PC-3 (cell line): Measurements from ENCODE around the gene LBR. TPM values are rescaled to one million over a fixed set of nuclear protein-coding genes. Genes with fewer than 3 reads are reported as not detected.
A peak's percentile ranks its signal among the peaks of the same experiment; 100 is the strongest.

ENCODE experiments used
- ATAC-seq: fragments of 200-7000 bp; cut with Tn5 transposase; 2 replicates; pipeline ENCODE4 v1.9.1; 2020; ENCODE audit warnings: mild to moderate bottlenecking, moderate library complexity
- BruUV-seq: library from RNA; stranded (reverse); fragments of 400-500 nt; replicated peaks from 2 replicates; lab custom pipeline; 2021; lab: Mats Ljungman, UMichigan
- CTCF ChIA-PET: fragments of 300-600 bp; sonication (Branson Sonifier 250); formaldehyde crosslinking; loops from one replicate; lab custom pipeline; 2022; ENCODE audit warnings: antibody characterized with exemption; lab: Charles Lee
- POLR2A ChIA-PET: fragments of 300-600 bp; sonication (Branson Sonifier 250); formaldehyde crosslinking; loops from one replicate; lab custom pipeline; 2022; ENCODE audit warnings: antibody characterized with exemption; ENCODE audit not compliant: unreplicated experiment; lab: Charles Lee
- DNase-seq: peaks from one replicate; pipeline ENCODE4 v3.0.0-alpha.2; 2015
- H2AFZ ChIP-seq: fragments of 300-600 bp; sonication (generic); 2 replicates; pipeline ENCODE4 v1.6.0; 2016; ENCODE audit warnings: antibody characterized with exemption, low read length
- H3F3A ChIP-seq: fragments of 300-600 bp; sonication (generic); one replicate; pipeline ENCODE4 v1.6.0; 2017; ENCODE audit warnings: antibody characterized with exemption, low read length, control low read depth, mild to moderate bottlenecking; ENCODE audit not compliant: unreplicated experiment
- H3K27ac ChIP-seq: fragments of 300-600 bp; sonication (generic); 2 replicates; pipeline ENCODE4 v1.5.1; 2016; ENCODE audit warnings: mild to moderate bottlenecking, low read length
- H3K27me3 ChIP-seq: fragments of 300-600 bp; sonication (generic); 2 replicates; pipeline ENCODE4 v1.6.1; 2016; ENCODE audit warnings: low read length, mixed read lengths
- H3K36me3 ChIP-seq: fragments of 300-600 bp; sonication (generic); 2 replicates; pipeline ENCODE4 v1.6.1; 2016; ENCODE audit warnings: low read depth, mixed run types, low read length, mixed read lengths
- H3K4me1 ChIP-seq: fragments of 300-600 bp; sonication (generic); 2 replicates; pipeline ENCODE4 v1.5.1; 2016; ENCODE audit warnings: low read length; ENCODE audit not compliant: insufficient read depth
- H3K4me2 ChIP-seq: fragments of 300-600 bp; sonication (generic); 2 replicates; pipeline ENCODE4 v1.6.0; 2016; ENCODE audit warnings: low read length
- H3K4me3 ChIP-seq: fragments of 300-600 bp; sonication (generic); 2 replicates; pipeline ENCODE4 v1.5.1; 2016; ENCODE audit warnings: mild to moderate bottlenecking, low read length, mixed read lengths
- H3K79me2 ChIP-seq: fragments of 300-600 bp; sonication (generic); 2 replicates; pipeline ENCODE4 v1.6.1; 2017; ENCODE audit warnings: low read length, mixed read lengths
- H3K9ac ChIP-seq: fragments of 300-600 bp; sonication (generic); 2 replicates; pipeline ENCODE4 v1.6.0; 2016; ENCODE audit warnings: mild to moderate bottlenecking, low read length
- H3K9me2 ChIP-seq: fragments of 300-600 bp; sonication (generic); replicated peaks from 2 replicates; pipeline ENCODE4 v1.6.1; 2016; ENCODE audit warnings: mixed run types, low read length, mixed read lengths
- H3K9me3 ChIP-seq: fragments of 300-600 bp; sonication (generic); 2 replicates; pipeline ENCODE4 v1.6.1; 2016; ENCODE audit warnings: low read length, mixed read lengths
- H4K20me1 ChIP-seq: fragments of 300-600 bp; sonication (generic); 2 replicates; pipeline ENCODE4 v1.6.1; 2016; ENCODE audit warnings: low read length, mixed read lengths
- CTCF ChIP-seq: fragments of 300-600 bp; sonication (generic); conservative IDR thresholded peaks from 2 replicates; pipeline ENCODE4 v1.5.1; 2017; ENCODE audit warnings: antibody characterized with exemption, low read depth, mild to moderate bottlenecking, low read length
- EZH2 ChIP-seq: fragments of 300-600 bp; sonication (generic); IDR thresholded peaks from one replicate; pipeline ENCODE4 v1.6.1; 2017; ENCODE audit warnings: antibody characterized with exemption, mild to moderate bottlenecking, low read length; ENCODE audit not compliant: unreplicated experiment
- EZH2phosphoT487 ChIP-seq: fragments of 300-600 bp; sonication (generic); IDR thresholded peaks from 2 replicates; pipeline ENCODE4 v1.6.1; 2018; ENCODE audit warnings: mild to moderate bottlenecking, antibody characterized with exemption, low read length, borderline replicate concordance
- intact Hi-C: fragments of 100-400 bp; cut with micrococcal nuclease; formaldehyde crosslinking; loops from 2 replicates; pipeline ENCODE4 v1.9.0; 2023
- total RNA-seq: library from RNA; depleted of rRNA; stranded (reverse); fragments of >200 nt; gene quantifications from 2 replicates; pipeline ENCODE4 v1.2.3, GENCODE V29; 2014

Gene LBR
- total RNA-seq, 1 experiment from 2014 or later: 35.1 TPM

GRCh38 chr1:225451340-225451739, 23.5 kb upstream of the LBR start:
- H3K4me2 ChIP-seq: no peak overlapping the region
- ChIA-PET POLR2A (no interaction called here), CTCF (no interaction called here)
- no peaks in the 10 kb centered on the region for H3K27me3 ChIP-seq
- TF ChIP-seq EZH2phosphoT487 (no peak), EZH2 (no peak), CTCF (no peak)
- H3F3A ChIP-seq: peaks cover 4% of the 10 kb centered on the region
- DNase-seq (peak; percentile 48), ATAC-seq (no peak)
- H3K9ac ChIP-seq: no peak overlapping the region; the same call in 1 of the 2 replicates
- H3K4me1 ChIP-seq: peaks cover 60% of the 10 kb centered on the region
- no TSS peak for BruUV-seq
- no peak overlapping the region for H2AFZ ChIP-seq
- H3K36me3 ChIP-seq: no peaks in the 10 kb centered on the region
- no peaks in the 10 kb centered on the region for H4K20me1 ChIP-seq
- H3K27ac ChIP-seq: 0 out of 2 replicates have a peak overlapping the region, but pooled peaks have one; percentile 7
- no peak overlapping the region for H3K4me3 ChIP-seq
- intact Hi-C loops: no loop called here
- H3K9me3 ChIP-seq: no peaks in the 10 kb centered on the region
- H3K9me2 ChIP-seq: no peaks in the 10 kb centered on the region
- H3K79me2 ChIP-seq: no peaks in the 10 kb centered on the region

GRCh38 chr1:225450491-225451191, 22.8 kb upstream of the LBR start:
- no peak for ATAC-seq
- Histone ChIP-seq H3K9me2 (no peaks in the 10 kb centered on the region), H3K4me1 (peaks cover 66% of the 10 kb centered on the region), H3K27ac (0 out of 2 replicates have a peak overlapping the region, but pooled peaks have one; percentile 7), H3K9ac (no peak overlapping the region; the same call in 1 of the 2 replicates), H3F3A (peaks cover 4% of the 10 kb centered on the region), H2AFZ (no peak overlapping the region), H3K27me3 (no peaks in the 10 kb centered on the region), H3K4me3 (no peak overlapping the region), H4K20me1 (no peaks in the 10 kb centered on the region), H3K9me3 (no peaks in the 10 kb centered on the region), H3K36me3 (no peaks in the 10 kb centered on the region), H3K4me2 (no peak overlapping the region), H3K79me2 (no peaks in the 10 kb centered on the region)
- no TSS peak for BruUV-seq
- ChIA-PET CTCF (no interaction called here), POLR2A (no interaction called here)
- TF ChIP-seq CTCF (no peak), EZH2 (no peak), EZH2phosphoT487 (no peak)
- peak; percentile 57 for DNase-seq
- intact Hi-C loops: no loop called here

GRCh38 chr1:225449774-225450173, 21.9 kb upstream of the LBR start:
- CTCF ChIA-PET: no interaction called here
- intact Hi-C loops: no loop called here
- peak overlapping the region; percentile 43 for H3K27ac ChIP-seq

More at GRCh38 chr1:225449774-225450173, 21.9 kb upstream of the LBR start:
- Histone ChIP-seq H3K4me3 (no peak overlapping the region), H3K9me3 (no peaks in the 10 kb centered on the region), H3K79me2 (no peaks in the 10 kb centered on the region), H3K9me2 (no peaks in the 10 kb centered on the region), H3K36me3 (no peaks in the 10 kb centered on the region), H2AFZ (peak overlapping the region; percentile 44; the same call in 1 of the 2 replicates), H3K27me3 (no peaks in the 10 kb centered on the region), H3K9ac (no peak overlapping the region), H3F3A (peaks cover 4% of the 10 kb centered on the region), H4K20me1 (no peaks in the 10 kb centered on the region), H3K4me2 (peak overlapping the region; percentile 61), H3K4me1 (peaks cover 67% of the 10 kb centered on the region)
- no peak for ATAC-seq
- TF ChIP-seq EZH2phosphoT487: no peak
- TF ChIP-seq CTCF: no peak
- TF ChIP-seq EZH2: no peak
- POLR2A ChIA-PET: no interaction called here
- BruUV-seq: no TSS peak
- DNase-seq: no peak
